GM19463 (cell line): Measurements from ENCODE around the gene ARHGAP30.
"Not testable (repeated sequence)": the region's sequence is repeated elsewhere in the genome, so short reads cannot be mapped to it uniquely, and the experiment has no call there.

Source experiments
- ATAC-seq: cut with Tn5 transposase; IDR thresholded peaks from one replicate; pipeline ENCODE4 v1.9.1; 2021; ENCODE audit warnings: mild to moderate bottlenecking, moderate library complexity; ENCODE audit not compliant: unreplicated experiment

Gene ARHGAP30

DNA sequence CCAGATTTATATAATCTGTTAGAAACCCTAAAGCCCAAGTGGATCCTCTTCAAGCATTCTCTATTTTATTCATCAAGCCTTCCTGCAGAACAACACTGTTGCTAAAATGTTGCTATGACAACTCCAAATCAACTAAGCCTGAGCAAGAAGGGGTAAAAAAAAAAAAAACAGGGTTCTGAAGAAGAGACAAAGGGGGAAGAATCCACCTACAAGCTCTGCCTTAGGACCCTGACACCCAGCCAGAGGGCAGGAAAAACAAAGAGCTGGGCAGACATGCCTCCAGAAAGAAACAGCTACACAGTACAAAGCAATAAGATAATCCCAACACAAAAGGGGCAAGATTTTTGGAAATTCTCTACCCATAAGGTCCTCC, 25.2 kb downstream of the ARHGAP30 start:
- no peak for ATAC-seq

DNA sequence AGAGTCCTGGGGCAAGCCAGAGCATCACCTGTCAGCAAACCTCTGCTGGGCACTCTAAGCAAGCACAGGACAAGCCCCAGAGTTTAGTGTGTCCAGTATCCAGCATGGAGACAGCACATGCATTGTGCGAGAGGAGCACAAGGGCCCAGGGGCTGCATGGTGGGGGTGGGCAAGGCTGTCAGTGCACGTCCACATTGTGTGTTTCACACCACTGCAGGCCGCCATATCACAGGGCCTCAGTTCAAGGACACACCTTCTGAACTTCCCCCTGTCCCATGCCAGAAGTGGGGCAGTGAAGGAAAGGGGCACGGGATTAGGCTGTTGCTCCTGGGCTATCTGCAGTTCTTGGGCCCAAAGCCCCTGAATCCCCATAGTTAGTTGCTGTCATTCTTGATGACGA, 30.1 kb downstream of the ARHGAP30 start:
- ATAC-seq, result no peak

DNA sequence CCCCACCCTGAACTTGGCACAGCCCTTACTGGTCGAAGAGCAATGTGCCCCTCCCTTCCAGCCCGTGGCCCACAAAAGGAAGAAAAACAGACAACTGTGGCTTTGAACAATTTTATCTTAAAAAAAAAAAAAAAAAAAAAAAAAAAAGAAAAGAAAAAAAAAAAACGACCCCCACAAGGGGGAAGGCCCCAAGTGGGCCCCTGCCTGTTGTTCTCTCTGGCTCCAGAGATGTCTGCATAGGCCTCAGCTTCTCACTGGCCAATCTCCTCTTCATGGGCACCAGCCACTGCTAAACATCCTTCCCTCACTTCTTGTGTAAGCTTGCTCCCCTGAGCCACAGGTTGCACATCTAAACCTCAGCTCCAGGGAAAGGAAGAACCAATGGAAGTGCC, 30.5 kb downstream of the ARHGAP30 start:
- ATAC-seq, result no peak

DNA sequence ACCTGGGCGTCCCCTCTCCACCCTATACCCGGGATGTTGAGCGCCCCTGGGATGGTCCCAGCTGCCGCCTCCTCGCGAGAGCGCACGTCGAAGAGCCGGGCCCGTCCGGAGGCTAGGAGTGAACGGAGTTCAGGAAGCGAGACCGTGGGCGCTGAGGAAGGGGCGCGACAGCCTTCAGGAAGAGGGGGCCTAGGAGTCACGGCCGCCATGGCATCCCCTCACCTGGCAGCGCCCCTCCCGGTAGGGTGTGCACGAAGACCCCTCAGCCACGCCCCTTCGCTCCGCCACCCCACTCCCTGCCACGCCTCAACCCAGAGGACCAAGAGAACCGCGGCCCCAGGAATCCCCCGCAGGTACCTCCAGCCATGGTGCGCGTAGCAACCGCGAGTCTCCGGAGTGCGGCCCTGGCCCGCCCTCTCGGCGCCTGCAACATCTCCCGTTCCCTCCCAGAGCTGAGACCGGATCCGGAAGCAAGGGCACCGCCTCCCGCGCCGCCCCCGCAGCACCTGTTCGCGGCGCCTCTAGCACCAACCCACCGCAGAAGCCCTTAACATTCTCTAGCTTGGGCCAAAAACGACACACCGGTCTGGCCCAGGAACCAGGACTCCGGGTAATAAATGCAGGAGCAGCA, 31.1 kb downstream of the ARHGAP30 start, which contains the start of gene TSTD1:
Gene TSTD1 (minus strand): TSS at position 442 of the 631 bp plus-strand sequence. CDS start 75 bp downstream, at position 367.
- peak; percentile 82 for ATAC-seq

DNA sequence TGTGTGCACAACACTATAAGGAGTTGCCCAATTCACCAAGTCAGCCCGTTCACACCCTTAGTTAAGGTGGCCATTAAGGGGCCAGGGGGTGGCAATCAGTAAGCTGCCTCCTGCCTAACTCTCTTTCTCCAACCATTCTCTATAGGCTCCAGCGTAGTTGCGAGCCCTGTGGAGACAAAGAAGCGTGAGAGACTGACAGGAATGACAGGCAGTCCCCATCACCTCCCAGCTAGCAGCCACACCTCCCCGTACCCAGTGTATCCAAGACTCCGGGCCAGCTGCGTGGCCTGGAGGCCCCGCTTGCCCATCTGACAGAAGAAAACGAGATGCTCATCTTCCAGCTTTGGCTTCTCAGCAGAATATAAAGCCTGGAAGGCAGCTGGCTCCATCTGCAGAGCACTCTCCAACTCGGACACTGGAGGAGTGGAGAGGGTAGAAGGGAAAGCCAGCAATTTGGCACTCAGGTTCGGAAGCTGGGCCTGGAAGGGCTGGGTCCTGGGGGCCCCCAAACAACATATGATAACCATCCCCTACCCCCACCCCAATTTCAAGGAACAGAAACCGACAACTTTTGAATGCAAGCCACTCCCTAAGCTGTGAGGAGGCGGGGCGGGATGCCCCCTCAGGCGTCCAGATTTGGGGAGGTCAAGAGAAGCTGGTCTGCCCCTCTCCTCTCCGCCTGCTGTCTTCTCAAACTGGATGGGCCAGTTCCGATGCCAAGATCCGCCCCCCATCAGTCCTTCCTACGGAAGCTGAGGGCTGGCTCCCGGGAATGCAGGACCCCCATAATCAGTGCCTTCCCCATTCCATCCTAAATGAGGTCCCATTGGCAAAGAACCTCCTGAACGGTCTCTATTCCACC, 31.8 kb downstream of the ARHGAP30 start:
- no peak for ATAC-seq

DNA sequence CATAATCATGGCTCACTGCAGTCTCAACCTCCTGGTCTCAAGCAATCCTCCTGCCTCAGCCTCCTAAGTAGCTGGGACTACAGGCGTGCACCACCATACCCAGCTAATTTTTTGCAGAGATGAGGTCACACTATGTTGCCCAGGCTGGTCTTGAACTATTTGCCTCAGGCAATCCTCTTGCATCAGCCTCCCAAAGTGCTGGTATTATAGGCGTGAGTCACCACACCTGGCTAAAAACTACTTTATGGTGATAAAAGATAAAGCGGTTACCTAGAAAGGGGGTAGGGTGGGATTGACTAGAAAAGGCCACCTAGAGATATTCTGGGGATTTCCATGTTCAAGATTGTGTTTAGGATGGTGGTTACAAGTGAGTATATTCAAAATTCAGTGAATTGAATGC, 35.9 kb downstream of the ARHGAP30 start:
- no peak for ATAC-seq

DNA sequence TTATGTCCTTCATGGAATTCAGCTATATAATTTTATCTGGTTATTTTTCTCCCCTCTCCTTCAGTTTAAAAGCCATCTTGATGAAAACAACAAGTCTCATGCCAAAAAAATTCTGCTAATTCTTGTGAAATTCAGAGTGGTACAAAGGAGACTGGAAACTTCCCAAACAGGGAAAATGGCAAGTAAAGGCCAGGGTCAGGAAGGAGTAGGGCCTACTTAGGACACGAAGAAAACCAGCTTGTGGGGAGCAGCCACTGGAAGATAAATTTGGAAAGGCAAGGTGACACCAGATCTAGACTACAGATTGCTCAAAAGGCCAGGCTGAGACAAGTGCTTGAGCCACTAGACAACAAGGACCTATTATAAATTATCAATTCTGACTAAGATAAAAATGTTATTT, 37.3 kb downstream of the ARHGAP30 start:
- no peak for ATAC-seq

DNA sequence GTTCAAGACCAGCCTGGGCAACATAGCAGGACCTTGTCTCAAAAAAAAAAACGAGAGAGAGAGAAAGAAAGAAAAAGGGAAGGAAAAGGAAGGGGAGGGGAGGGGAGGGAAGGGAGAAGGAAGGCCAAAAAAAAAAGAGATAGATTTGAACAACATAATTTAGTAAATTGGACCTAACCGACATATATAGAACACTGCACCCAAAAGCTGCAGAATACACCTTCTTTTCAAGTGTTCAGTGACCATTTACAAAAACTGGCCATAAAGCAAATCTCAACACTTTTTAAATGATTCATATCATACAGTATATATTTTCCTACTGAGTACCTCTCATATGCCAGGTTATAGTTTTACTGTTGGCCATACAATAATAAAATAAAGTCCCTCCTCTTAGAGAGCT, 37.8 kb downstream of the ARHGAP30 start:
- ATAC-seq, result no peak

DNA sequence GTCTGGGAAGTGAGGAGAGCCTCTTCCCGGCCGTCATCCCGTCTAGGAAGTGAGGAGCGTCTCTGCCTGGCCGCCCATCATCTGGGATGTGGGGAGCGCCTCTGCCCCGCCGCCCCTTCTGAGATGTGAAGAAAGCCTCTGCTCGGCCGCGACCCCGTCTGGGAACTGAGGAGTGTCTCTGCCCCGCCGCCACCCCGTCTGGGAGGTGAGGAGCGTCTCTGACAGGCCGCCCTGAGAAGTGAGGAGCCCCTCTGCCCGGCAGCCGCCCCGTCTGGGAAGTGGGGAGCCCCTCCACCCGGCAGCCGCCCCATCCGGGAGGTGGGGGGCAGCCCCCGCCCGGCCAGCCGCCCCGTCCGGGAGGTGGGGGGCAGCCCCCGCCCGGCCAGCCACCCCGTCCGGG, 40.2 kb downstream of the ARHGAP30 start:
- not testable (repeated sequence) for ATAC-seq

DNA sequence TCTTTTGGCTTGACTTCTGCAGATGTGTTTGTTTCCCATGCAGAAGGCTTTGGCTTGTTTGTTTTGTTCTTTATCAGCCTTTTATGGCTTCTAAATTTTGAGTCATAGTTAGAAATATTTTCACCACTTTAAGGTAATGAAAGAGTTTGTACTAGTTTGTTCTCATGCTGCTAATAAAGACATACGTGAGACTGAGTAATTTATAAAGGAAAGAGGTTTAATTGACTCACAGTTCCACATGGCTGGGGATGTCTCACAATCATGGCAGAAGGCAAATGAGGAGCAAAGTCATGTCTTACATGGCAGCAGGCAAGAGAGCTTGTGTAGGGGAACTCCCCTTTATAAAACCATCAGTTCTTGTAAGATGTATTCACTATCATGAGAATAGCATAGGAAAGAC, 42.7 kb downstream of the ARHGAP30 start:
- ATAC-seq, result not testable (repeated sequence)

DNA sequence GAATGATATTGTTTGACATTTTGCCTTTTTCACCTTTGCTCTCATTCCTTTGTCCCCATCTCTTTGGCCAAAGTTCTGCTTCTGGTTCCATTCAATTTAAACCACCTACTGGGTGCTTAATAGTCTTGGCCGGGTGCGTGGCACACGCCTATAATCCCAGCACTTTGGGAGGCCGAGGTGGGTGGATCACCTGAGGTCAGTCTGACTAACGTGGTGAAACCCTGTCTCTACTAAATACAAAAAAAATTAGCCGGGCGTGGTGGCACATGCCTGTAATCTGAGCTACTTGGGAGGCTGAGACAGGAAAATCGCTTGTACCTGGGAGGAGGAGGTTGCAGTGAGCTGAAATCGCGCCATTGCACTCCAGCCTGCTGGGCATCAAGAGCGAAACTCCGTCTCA, 47.3 kb downstream of the ARHGAP30 start:
- not testable (repeated sequence) for ATAC-seq

DNA sequence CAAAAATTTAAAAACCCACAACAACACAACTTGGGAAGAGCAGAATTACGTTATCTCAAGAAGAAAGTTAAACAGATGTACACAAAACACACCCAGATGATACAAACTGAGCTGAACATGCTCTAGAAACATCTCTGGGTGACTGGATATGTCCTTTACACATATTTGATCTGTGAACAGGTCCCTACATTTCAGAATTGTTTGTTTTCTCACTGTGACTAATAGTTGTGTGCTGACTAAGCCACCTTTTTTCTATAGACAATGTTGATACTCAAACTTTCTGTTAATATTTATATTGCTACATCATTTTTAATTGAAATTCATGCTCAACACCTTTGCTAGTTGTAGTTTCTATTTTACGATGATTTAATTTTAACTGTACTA, 47.7 kb downstream of the ARHGAP30 start:
- no peak for ATAC-seq

DNA sequence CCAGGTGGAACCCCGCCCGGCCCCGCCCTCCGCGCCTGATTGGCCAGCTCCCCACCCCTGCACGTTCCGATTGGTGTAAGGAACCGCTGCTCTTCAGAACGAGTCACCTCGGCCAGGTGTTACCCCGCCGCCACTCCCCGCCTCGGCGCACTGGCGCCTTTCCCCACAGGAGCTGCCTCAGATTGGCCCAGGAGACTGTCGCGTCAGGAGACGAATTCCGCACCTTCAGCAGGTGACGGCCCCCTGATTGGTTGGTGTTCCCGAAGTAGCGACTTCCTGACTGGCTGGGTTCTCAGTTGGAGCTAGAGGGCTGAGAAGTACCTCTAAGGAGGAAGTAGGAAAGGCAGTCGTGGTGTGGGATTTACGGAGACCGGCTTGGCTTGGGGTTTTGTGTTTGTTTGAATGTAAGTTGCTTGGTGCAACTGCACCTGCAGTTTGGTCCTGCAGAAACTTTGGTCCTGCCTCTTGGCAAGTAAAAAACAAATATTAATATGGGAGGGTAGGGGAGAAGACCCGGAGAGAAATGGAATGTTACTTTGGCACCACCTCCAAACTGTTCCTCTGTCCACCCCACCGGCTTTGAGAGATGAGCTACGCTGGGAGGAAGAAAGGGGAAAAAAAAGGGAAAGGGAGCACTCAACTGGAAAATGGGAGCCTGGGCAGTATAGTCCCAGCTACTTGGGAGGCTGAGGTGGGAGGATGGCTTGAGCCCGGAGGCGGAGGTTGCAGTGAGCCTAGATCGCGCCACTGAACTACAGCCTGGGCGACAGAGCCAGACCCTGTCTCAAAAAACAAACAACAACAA, 48.3 kb downstream of the ARHGAP30 start:
- ATAC-seq, result peak; percentile 91

DNA sequence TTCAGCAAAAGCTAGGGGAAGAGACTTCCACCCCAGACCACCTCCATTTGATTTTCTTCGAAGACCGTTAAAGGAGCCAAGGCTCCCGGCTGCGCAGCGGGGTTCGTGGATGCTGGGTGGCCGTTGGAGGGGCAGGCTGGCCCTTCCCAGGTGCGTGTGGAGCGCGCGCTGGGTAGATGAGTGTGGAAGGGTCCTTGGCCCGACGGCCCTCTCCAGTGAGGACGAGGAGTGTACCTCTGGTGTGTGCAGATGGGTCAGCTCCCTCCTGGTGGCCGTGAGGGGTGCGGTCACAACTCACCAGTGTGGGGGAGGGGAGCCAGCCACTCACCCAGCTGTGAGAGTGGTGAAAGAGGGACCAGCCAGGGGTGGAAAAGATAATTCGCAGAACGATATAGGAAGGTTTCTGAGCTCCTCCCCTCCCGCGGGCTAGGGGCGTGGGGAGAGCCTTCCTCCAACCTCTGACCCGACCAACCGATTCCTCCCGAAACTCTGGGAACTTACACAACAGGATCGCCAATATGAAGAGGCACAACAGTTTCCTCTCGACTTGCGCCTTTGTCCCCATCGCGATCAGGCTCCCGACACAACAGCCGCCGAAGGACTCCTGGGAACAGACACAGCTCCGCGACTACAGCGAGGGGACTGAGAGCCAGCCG, 49.1 kb downstream of the ARHGAP30 start, which contains the start of gene F11R:
Gene F11R (minus strand): TSS at position 644 of the 656 bp plus-strand sequence. CDS start 79 bp downstream, at position 565.
- peak; percentile 35 for ATAC-seq

DNA sequence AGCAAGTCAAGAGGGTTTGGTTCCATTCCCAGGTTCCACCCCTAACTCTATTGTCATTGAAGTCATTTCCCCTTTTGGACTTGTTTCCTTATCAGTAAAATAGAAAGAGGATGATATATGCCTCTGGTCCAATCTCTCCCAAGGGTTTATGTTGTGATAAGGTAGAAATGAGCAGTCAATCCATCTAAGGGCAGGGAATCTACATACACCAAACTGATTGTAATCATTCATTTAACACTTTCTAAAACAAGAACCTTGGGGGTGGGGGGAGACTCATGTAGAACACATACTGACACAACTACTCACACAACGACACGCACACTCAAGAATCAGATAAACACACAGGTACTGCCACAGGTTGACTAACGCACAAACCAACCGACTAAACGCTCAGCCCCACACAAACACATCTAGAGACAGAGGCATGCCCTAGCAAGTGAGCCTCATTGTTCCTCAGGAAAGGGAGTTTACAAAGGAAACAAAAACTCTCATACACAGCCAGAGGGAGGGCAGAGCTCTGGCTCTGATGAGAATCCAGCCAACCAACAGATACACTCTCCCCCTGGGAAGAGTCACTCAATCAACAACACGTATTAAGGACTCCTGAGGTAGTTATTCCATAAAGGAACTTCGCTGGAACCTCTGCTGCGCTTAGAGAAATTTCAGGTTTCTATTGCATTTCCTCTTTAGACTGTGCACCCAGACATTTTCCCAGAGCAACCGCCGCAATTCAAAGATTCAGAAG, 49.8 kb downstream of the ARHGAP30 start:
- ATAC-seq, result no peak

DNA sequence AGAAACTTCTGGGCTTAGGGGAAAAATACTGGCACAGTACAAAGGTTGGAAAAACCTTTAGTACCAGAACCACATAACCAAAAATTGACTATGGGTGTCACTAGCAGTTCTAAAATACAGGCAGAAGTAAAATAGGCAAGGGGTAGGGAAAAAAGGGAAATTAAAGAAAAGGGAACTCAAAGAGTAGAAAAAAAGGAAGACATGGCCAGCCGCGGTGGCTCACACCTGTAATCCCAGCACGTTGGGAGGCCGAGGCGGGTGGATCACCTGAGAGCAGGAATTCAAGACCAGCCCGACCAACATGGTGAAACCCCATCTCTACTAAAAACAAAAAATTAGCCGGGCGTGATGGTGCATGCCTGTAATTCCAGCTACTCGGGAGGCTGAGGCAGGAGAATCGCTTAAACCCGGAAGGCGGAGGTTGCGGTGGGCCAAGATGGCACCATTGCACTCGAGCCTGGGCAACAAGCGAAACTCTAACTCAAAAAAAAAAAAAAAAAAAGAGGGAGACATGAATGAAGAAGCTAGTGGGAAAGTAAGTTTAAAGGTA, 50.5 kb downstream of the ARHGAP30 start:
- not testable (repeated sequence) for ATAC-seq

DNA sequence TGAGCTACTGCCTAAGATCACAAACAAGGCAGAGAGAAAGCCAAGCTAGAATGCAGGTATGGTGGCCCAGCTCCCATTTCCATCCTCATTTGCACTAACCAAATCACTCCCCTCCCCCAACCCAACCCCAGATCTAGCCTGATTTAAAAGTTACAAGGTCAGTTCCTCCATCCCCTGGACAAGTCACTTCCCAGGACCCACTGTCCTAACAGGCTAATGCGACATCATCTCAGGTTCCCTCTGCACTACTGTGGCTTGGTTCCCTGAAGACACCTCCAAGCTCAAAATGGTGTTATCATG, 51.1 kb downstream of the ARHGAP30 start:
- no peak for ATAC-seq

DNA sequence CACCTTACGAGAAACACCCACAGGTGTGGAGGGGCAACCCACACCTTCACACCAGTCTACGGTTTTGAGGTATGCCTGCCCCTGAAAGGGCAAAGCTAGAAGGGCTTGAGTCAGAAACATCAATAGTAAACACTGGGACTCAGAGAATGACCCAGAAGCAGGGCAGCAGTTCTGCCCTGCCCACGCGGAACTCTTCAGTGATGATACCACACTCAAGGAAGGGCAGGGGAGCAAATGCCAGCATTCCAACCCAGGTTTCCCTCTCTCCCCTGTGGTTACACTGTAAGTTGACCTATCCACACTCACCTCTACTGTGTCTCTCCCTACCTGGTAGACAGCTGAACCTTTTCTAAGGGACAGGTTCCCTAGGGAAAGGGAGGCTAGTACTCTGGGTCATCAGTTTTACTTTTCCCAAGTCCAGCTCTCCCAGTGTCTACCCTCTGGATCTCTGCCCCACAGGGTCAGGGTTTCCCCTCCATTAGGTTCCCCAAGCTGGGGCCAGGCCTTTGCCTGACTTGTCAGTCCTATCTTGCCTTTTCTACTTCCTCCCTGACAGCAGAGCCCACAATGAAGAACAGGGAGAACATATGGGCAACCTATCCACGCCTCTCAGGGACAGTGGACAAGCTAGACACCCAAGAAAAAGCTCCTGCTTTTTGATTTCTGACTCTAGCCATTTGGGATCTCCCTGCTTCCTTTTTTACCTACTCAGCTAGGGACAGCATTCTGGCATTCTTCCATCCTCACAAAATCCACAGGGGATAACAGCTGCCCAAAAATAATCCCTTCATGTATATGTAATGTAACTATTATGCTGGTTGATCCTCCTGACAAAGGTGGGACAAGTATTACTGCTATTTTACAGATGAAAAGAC, 51.7 kb downstream of the ARHGAP30 start:
- no peak for ATAC-seq

DNA sequence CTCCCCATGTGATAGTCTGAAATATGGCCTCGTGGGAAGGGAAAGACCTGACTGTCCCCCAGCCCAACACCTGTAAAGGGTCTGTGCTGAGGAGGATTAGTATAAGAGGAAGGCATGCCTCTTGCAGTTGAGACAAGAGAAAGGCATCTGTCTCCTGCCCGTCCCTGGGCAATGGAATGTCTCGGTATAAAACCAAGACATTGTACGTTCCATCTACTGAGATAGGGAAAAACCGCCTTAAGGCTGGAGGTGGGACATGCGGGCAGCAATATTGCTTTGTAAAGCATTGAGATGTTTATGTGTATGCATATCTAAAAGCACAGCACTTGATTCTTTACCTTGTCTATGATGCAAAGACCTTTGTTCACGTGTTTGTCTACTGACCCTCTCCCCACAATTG, 52.5 kb downstream of the ARHGAP30 start:
- ATAC-seq, result not testable (repeated sequence)
